Activated effector memory CD4-positive, alpha-beta T cell treated with Interleukin-2 at 50 U/mL for 16 hours (primary cell): Measurements from ENCODE around the gene CACNA1C.

Experiments
- DNase-seq: peaks from one replicate; pipeline ENCODE4 v3.0.0-alpha.2; 2020

CACNA1C gene

GRCh38 chr12:2642176-2642892, 589.5 kb downstream of the CACNA1C start:
- no peak for DNase-seq

GRCh38 chr12:2642896-2643425, 590.2 kb downstream of the CACNA1C start:
- no peak for DNase-seq

- no peak for DNase-seq
Observed at GRCh38 chr12:2643576-2644135, 590.9 kb downstream of the CACNA1C start.

GRCh38 chr12:2644683-2645405, 592.1 kb downstream of the CACNA1C start:
- no peak for DNase-seq

- no peak for DNase-seq
Observed at GRCh38 chr12:2645460-2645859, 592.7 kb downstream of the CACNA1C start.

- no peak for DNase-seq
Observed at GRCh38 chr12:2646341-2646740, 593.6 kb downstream of the CACNA1C start.

- DNase-seq = no peak
Observed at GRCh38 chr12:2647186-2647585, 594.4 kb downstream of the CACNA1C start.

GRCh38 chr12:2648406-2648805, 595.6 kb downstream of the CACNA1C start:
- DNase-seq = no peak

- DNase-seq = no peak
Observed at GRCh38 chr12:2649201-2650030, 596.6 kb downstream of the CACNA1C start.

- no peak for DNase-seq
Observed at GRCh38 chr12:2650261-2651067, 597.7 kb downstream of the CACNA1C start.

GRCh38 chr12:2651068-2651965, 598.5 kb downstream of the CACNA1C start:
- no peak for DNase-seq

- no peak for DNase-seq
Observed at GRCh38 chr12:2652011-2652400, 599.2 kb downstream of the CACNA1C start.

GRCh38 chr12:2652401-2653081, 599.8 kb downstream of the CACNA1C start:
- DNase-seq = no peak

- no peak for DNase-seq
Observed at GRCh38 chr12:2653461-2653965, 600.7 kb downstream of the CACNA1C start.

GRCh38 chr12:2654311-2654710, 601.5 kb downstream of the CACNA1C start:
- no peak for DNase-seq

- DNase-seq = no peak
Observed at GRCh38 chr12:2654741-2655140, 602.0 kb downstream of the CACNA1C start.

GRCh38 chr12:2662524-2662923, 609.7 kb downstream of the CACNA1C start:
- DNase-seq = no peak

GRCh38 chr12:2664721-2665577, 612.2 kb downstream of the CACNA1C start:
- DNase-seq = no peak

- DNase-seq = no peak
Observed at GRCh38 chr12:2666411-2666810, 613.6 kb downstream of the CACNA1C start.
